Measurements from ENCODE around the gene ERCC6L2. TPM values are rescaled to one million over a fixed set of nuclear protein-coding genes. Genes with fewer than 3 reads are reported as not detected.
A peak's percentile ranks its signal among the peaks of the same experiment; 100 is the strongest.

Gene ERCC6L2
- total and polyA plus RNA-seq, 9 of the 15 experiments (the other 6 are each of a cell fraction or from before 2014, with no cell fraction given) = 7.8 to 42.8 (median 23.6) TPM

GRCh38 chr9:95920017-95920416 lies 44.5 kb downstream of the ERCC6L2 start:
- no TSS peak for BruUV-seq (replicated peaks)
- TF ChIP-seq VEZF1 (CRISPR knock-in tag; IDR thresholded peaks at IDR 0.05) = no peak
- TF ChIP-seq ZNF583 (CRISPR knock-in tag; IDR thresholded peaks at IDR 0.05) = no peak
- peaks cover 50% of the 10 kb centered on the region for H3K36me3 ChIP-seq (ENCODE audit: control insufficient read depth, insufficient read depth, low read length)
- H3K79me2 ChIP-seq (ENCODE audit: control insufficient read depth, insufficient read depth, low read length) = no peaks in the 10 kb centered on the region
- in situ Hi-C loops (cut with MboI) (no loop called here), intact Hi-C loops (cut with micrococcal nuclease) (no loop called here)
- no peaks in the 10 kb centered on the region for H4K20me1 ChIP-seq (replicated peaks; ENCODE audit: control insufficient read depth, insufficient read depth, low read length)
- no peak overlapping the region for H3K9ac ChIP-seq (ENCODE audit: insufficient read depth in 1 of 2, low read depth in 2 of 2, low read length in 2 of 2)
- 91% methylated on average over 2 of the region's 2 CpGs for WGBS (ENCODE audit: insufficient coverage, low coverage, missing lambda C conversion rate)
- POLR2A ChIA-PET = no interaction called here
- no peak overlapping the region for H2AFZ ChIP-seq (ENCODE audit: low read depth, low read length)
- no peak overlapping the region for H3K27ac ChIP-seq (ENCODE audit: extremely low read depth, low read depth, low read length)
- no peaks in the 10 kb centered on the region for H3K9me3 ChIP-seq (replicated peaks; ENCODE audit: control insufficient read depth, insufficient read depth, low read depth, low read length)
- H3K4me1 ChIP-seq (replicated peaks in 1 of 2; ENCODE audit: control insufficient read depth in 2 of 2, insufficient read depth in 2 of 2, low read length in 2 of 2) = no peaks in the 10 kb centered on the region
- no peaks in the 10 kb centered on the region for H3K27me3 ChIP-seq (ENCODE audit: control insufficient read depth in 2 of 2, insufficient read depth in 2 of 2, low read length in 2 of 2)
- H3K4me2 ChIP-seq (ENCODE audit: insufficient read depth, low read length) = no peak overlapping the region
- H3K4me3 ChIP-seq = no peak overlapping the region
- DNase-seq (ENCODE audit: extremely low read depth in 1 of 4, low spot score in 3 of 4) (no peak), ATAC-seq (no peak), FAIRE-seq (no peak)
- CTCF ChIA-PET (ENCODE audit: low intra/inter-chr PET ratio) = no interaction called here
- no peaks in the 10 kb centered on the region for H3K9me1 ChIP-seq (ENCODE audit: control insufficient read depth, insufficient read depth, low read length)

- no peaks in the 10 kb centered on the region for H3K9me1 ChIP-seq (ENCODE audit: control insufficient read depth, insufficient read depth, low read length)
- TF ChIP-seq NFYB (IDR thresholded peaks at IDR 0.05; ENCODE audit: extremely low read depth, insufficient read length) (no peak), XRCC3 (IDR thresholded peaks at IDR 0.05) (no peak), FOXA3 (CRISPR knock-in tag; conservative IDR thresholded peaks at IDR 0.05 in 1 of 2, IDR thresholded peaks at IDR 0.05 in 1 of 2) (no peak), E2F1 (CRISPR knock-in tag; IDR thresholded peaks at IDR 0.05) (no peak), NCOA1 (IDR thresholded peaks at IDR 0.05; ENCODE audit: low read depth) (no peak), SLC30A9 (CRISPR knock-in tag; IDR thresholded peaks at IDR 0.05) (no peak), ETV1 (tag; conservative IDR thresholded peaks at IDR 0.05; ENCODE audit: low read depth) (no peak), ZNF274 (IDR thresholded peaks at IDR 0.05; ENCODE audit: borderline replicate concordance, low read depth, low read length) (no peak), ZNF124 (CRISPR knock-in tag; IDR thresholded peaks at IDR 0.05) (no peak), RHOXF2B (CRISPR knock-in tag; conservative IDR thresholded peaks at IDR 0.05) (no peak), ZNF140 (CRISPR knock-in tag; IDR thresholded peaks at IDR 0.05) (no peak)
- H3K9ac ChIP-seq (ENCODE audit: insufficient read depth in 1 of 2, low read depth in 2 of 2, low read length in 2 of 2) = no peak overlapping the region
- in situ Hi-C loops (cut with MboI) = no loop called here
- no peak for ATAC-seq
- no TSS peak for BruUV-seq (replicated peaks)
- no peak for DNase-seq (ENCODE audit: extremely low read depth in 1 of 4, low spot score in 3 of 4)
- no peak overlapping the region for H2AFZ ChIP-seq (ENCODE audit: low read depth, low read length)
- H3K4me1 ChIP-seq (replicated peaks in 1 of 2; ENCODE audit: control insufficient read depth in 2 of 2, insufficient read depth in 2 of 2, low read length in 2 of 2) = no peaks in the 10 kb centered on the region
- 92% methylated on average over 2 of the region's 2 CpGs for WGBS (ENCODE audit: insufficient coverage, low coverage, missing lambda C conversion rate)
- intact Hi-C loops (cut with micrococcal nuclease) = no loop called here
- no peaks in the 10 kb centered on the region for H3K27me3 ChIP-seq (ENCODE audit: control insufficient read depth in 2 of 2, insufficient read depth in 2 of 2, low read length in 2 of 2)
- FAIRE-seq = peak; percentile 35
- H3K9me3 ChIP-seq (replicated peaks; ENCODE audit: control insufficient read depth, insufficient read depth, low read depth, low read length) = no peaks in the 10 kb centered on the region
- H3K27ac ChIP-seq (ENCODE audit: extremely low read depth, low read depth, low read length) = no peak overlapping the region
- H3K79me2 ChIP-seq (ENCODE audit: control insufficient read depth, insufficient read depth, low read length) = no peaks in the 10 kb centered on the region
- peaks cover 45% of the 10 kb centered on the region for H3K36me3 ChIP-seq (ENCODE audit: control insufficient read depth, insufficient read depth, low read length)
- no peaks in the 10 kb centered on the region for H4K20me1 ChIP-seq (replicated peaks; ENCODE audit: control insufficient read depth, insufficient read depth, low read length)
- no peak overlapping the region for H3K4me2 ChIP-seq (ENCODE audit: insufficient read depth, low read length)
- ChIA-PET CTCF (ENCODE audit: low intra/inter-chr PET ratio) (no interaction called here), POLR2A (no interaction called here)
- no peak overlapping the region for H3K4me3 ChIP-seq
These were observed 48.3 kb downstream of the ERCC6L2 start for GRCh38 chr9:95923794-95924193.

Measured in K562 (cell line).